HL-60 (cell line): ENCODE measurements around the gene CCDC106.

ENCODE experiments used
- DNase-seq, 2 experiments: peaks; one replicate each; pipeline ENCODE4 v3.0.0-alpha.2; 2010 to 2020; ENCODE audit warnings: low read depth in 1 of 2, low spot score in 1 of 2
- H3K27ac ChIP-seq: fragments of 250-450 bp; sonication (Bioruptor Pico); replicated peaks from 2 replicates; pipeline ENCODE4 v1.5.1; 2020; ENCODE audit warnings: mild to moderate bottlenecking, moderate library complexity
- H3K27me3 ChIP-seq: fragments of 250-450 bp; sonication (Bioruptor Pico); 2 replicates; pipeline ENCODE4 v1.5.1; 2021; ENCODE audit warnings: mild to moderate bottlenecking, moderate library complexity; ENCODE audit not compliant: insufficient read depth, poor library complexity, severe bottlenecking
- H3K4me3 ChIP-seq: replicated peaks from 2 replicates; pipeline ENCODE4 v1.5.1; 2011; ENCODE audit warnings: mild to moderate bottlenecking, control low read depth, low read length; ENCODE audit not compliant: insufficient read depth
- CTCF ChIP-seq: IDR thresholded peaks from one replicate; pipeline ENCODE4 v1.5.1; 2011; ENCODE audit warnings: low read length, control low read depth, inconsistent platforms; ENCODE audit not compliant: insufficient read depth
- GABPA ChIP-seq: IDR thresholded peaks from 2 replicates; pipeline ENCODE4 v1.6.1; 2012; ENCODE audit warnings: low read depth
- POLR2AphosphoS5 ChIP-seq: IDR thresholded peaks from 2 replicates; pipeline ENCODE4 v1.6.1; 2012; ENCODE audit warnings: low read depth
- SPI1 ChIP-seq: IDR thresholded peaks from 2 replicates; pipeline ENCODE4 v1.6.1; 2012; ENCODE audit warnings: low read depth, mild to moderate bottlenecking, borderline replicate concordance
- TF ChIP-seq, protein P1 (sequence below): IDR thresholded peaks from 2 replicates; pipeline ENCODE4 v1.6.1; 2012; ENCODE audit warnings: low read depth; ENCODE audit not compliant: insufficient replicate concordance

Gene CCDC106

DNA sequence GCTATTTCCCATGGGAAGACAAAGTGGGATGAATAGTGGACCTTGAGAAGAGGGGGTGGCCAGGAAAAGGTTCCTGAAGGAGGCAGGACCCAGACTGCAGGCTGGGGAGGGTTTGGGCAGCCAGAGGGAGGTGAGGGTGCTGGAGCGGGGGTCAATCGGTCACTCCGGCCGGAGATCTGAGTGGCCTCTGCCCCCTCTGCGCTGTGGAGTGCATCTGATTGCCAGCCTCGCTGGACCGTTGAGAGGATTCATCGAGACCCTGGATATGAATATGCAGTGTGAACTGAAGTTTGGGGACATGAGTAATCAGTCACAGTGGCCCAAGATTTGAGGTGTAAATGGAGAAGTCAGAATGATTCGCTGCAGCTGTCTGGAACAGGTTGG is 12.7 kb upstream of the CCDC106 start:
- no peak for DNase-seq
- Histone ChIP-seq H3K27me3 (no peaks in the 10 kb centered on the region), H3K4me3 (peak overlapping the region; percentile 83), H3K27ac (peak overlapping the region; percentile 90)
- peak; percentile 38; the same call in 1 of the 2 replicates for TF ChIP-seq SPI1
- no peak for TF ChIP-seq GABPA

DNA sequence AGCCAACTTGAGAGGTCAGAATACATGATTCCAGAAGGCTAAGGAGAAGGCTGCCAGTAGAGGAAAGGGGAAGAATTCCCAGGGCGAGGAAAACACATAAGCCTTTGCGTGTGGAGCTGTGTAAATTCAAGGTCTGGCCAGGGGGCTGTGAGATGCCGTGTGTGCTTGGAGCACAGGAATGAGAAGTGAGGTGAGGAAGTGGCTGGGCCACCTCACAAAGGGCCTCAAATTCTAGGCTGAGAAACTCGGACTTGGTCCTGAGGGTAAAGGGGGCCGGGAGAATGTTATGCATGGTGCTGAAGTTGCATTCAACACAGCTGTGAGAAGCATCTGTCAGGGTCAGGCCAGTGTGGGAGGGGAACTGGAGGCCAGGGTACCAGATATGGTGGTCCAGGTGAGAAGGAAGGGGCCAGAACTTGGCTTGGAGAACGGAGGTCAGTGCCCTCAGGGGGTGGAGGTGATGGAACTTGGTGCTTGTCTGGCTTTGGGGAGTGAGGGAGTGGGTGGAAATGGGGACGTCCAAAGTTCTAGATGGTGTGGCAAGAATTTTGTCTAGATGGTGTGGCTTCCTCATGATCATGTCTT is 12.1 kb upstream of the CCDC106 start:
- Histone ChIP-seq H3K4me3 (peak overlapping the region; percentile 83), H3K27me3 (no peaks in the 10 kb centered on the region), H3K27ac (peak overlapping the region; percentile 90)
- DNase-seq, result no peak
- TF ChIP-seq SPI1 (0 out of 2 replicates have a peak, but pooled peaks have one; percentile 57), POLR2AphosphoS5 (no peak)

- H3K27me3 ChIP-seq, result no peaks in the 10 kb centered on the region
- TF ChIP-seq CTCF, result no peak
- no peak for TF ChIP-seq SPI1
- no peak for TF ChIP-seq GABPA
- TF ChIP-seq, protein P1, sequence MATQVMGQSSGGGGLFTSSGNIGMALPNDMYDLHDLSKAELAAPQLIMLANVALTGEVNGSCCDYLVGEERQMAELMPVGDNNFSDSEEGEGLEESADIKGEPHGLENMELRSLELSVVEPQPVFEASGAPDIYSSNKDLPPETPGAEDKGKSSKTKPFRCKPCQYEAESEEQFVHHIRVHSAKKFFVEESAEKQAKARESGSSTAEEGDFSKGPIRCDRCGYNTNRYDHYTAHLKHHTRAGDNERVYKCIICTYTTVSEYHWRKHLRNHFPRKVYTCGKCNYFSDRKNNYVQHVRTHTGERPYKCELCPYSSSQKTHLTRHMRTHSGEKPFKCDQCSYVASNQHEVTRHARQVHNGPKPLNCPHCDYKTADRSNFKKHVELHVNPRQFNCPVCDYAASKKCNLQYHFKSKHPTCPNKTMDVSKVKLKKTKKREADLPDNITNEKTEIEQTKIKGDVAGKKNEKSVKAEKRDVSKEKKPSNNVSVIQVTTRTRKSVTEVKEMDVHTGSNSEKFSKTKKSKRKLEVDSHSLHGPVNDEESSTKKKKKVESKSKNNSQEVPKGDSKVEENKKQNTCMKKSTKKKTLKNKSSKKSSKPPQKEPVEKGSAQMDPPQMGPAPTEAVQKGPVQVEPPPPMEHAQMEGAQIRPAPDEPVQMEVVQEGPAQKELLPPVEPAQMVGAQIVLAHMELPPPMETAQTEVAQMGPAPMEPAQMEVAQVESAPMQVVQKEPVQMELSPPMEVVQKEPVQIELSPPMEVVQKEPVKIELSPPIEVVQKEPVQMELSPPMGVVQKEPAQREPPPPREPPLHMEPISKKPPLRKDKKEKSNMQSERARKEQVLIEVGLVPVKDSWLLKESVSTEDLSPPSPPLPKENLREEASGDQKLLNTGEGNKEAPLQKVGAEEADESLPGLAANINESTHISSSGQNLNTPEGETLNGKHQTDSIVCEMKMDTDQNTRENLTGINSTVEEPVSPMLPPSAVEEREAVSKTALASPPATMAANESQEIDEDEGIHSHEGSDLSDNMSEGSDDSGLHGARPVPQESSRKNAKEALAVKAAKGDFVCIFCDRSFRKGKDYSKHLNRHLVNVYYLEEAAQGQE, result no peak
- TF ChIP-seq POLR2AphosphoS5, result no peak
- H3K4me3 ChIP-seq, result no peak overlapping the region
- no peak for DNase-seq
- H3K27ac ChIP-seq, result no peak overlapping the region; the same call in 1 of the 2 replicates
Observed at GRCh38 chr19:55636723-55637122, 11.3 kb upstream of the CCDC106 start.

GRCh38 chr19:55637534-55637933 is 10.5 kb upstream of the CCDC106 start:
- TF ChIP-seq SPI1, result no peak
- DNase-seq, result no peak
- no peak overlapping the region for H3K4me3 ChIP-seq

GRCh38 chr19:55638864-55639359 is 9.1 kb upstream of the CCDC106 start:
- TF ChIP-seq POLR2AphosphoS5, result no peak
- peak; percentile 31 for TF ChIP-seq CTCF
- Histone ChIP-seq H3K27ac (no peak overlapping the region), H3K27me3 (no peaks in the 10 kb centered on the region), H3K4me3 (no peak overlapping the region)
- DNase-seq, result peak in 1 of 2 experiments; percentile 76

More at GRCh38 chr19:55637534-55637933, 10.5 kb upstream of the CCDC106 start:
- no peaks in the 10 kb centered on the region for H3K27me3 ChIP-seq
- no peak overlapping the region for H3K27ac ChIP-seq

GRCh38 chr19:55640043-55640576 is 7.9 kb upstream of the CCDC106 start:
- peak overlapping the region; percentile 79 for H3K27ac ChIP-seq
- H3K27me3 ChIP-seq, result no peaks in the 10 kb centered on the region
- DNase-seq, result peak in 1 of 2 experiments; percentile 44
- peak overlapping the region; percentile 91 for H3K4me3 ChIP-seq
- TF ChIP-seq POLR2AphosphoS5, result peak; percentile 60
- TF ChIP-seq, protein P1, result no peak
- TF ChIP-seq SPI1, result no peak
- no peak for TF ChIP-seq GABPA
- no peak for TF ChIP-seq CTCF
